NCI-H774 (cell line): Measurements from ENCODE around the gene RSPO4.

Experiments
- DNase-seq: peaks from one replicate; lab custom pipeline; 2025; lab: John Stamatoyannopoulos, UW

RSPO4 gene

DNA sequence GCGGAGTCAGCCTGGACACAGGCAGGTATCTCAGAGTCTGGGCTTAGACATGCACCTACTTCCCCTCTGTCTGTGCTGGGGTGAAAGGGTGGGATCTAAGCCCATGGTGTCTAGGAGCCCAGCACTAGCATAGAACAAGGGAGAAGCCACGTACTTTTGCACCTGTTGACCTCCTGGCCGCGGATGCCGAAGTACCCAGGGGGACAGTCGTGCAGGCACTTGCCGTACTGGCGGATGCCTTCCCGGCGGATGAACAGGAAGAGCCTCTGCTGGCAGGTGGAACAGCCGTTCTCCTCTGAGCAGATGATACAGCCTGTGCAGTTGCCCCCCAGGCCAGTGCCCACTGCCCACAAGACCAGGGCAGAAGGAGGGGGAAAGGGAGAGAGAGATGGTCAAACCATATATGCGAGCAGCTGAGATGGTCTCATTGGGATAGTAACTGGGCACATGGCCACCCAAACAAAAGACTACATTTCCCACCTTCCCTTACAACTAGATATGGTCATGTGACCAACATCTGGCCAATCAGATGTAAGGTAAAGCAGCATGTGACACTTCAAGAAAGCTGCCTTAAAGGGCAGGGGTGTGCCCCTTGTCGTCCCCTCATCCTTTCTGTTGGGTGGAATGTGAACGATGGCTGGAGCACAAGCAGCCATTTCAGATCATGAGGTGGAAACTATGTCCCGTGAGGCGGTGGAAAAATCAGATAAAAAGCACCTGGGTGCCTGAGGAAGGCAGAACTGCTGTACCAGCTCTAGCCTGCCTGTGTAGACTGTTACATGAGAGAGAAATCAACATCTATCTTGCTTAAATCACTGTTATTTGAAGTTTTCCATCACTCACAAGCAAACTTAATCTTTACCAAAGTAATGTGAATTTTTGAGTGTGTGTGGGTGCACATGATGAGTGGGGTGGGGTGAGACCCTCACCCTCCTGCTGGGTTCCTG lies 34.0 kb downstream of the RSPO4 start:
- no peak for DNase-seq

GRCh38 chr20:965956-966355 lies 36.2 kb downstream of the RSPO4 start:
- DNase-seq: no peak

GRCh38 chr20:963795-964194 lies 38.3 kb downstream of the RSPO4 start:
- DNase-seq: no peak

DNA sequence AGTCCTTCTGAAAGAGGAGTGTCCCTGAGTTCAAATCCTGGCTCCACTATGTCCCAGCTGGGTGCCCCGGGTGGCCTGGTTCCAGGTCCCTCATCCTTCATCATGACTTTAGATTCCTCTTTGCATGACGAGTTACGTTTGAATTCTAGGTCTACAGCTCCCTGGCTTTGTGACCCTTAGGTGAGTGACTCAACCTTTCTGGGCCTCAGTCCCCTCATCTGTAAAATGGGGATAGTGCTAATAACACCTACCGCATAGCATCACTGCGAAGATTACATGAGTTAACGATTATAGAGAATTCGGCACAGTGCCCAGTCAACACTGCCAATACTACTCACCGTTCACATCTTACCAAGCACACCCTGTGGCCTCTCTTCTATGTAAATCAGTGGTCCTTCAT lies 39.4 kb downstream of the RSPO4 start:
- DNase-seq: no peak

- DNase-seq: no peak
Observed at GRCh38 chr20:962223-962622, 39.9 kb downstream of the RSPO4 start.

GRCh38 chr20:961768-962167 lies 40.3 kb downstream of the RSPO4 start:
- DNase-seq: no peak

DNA sequence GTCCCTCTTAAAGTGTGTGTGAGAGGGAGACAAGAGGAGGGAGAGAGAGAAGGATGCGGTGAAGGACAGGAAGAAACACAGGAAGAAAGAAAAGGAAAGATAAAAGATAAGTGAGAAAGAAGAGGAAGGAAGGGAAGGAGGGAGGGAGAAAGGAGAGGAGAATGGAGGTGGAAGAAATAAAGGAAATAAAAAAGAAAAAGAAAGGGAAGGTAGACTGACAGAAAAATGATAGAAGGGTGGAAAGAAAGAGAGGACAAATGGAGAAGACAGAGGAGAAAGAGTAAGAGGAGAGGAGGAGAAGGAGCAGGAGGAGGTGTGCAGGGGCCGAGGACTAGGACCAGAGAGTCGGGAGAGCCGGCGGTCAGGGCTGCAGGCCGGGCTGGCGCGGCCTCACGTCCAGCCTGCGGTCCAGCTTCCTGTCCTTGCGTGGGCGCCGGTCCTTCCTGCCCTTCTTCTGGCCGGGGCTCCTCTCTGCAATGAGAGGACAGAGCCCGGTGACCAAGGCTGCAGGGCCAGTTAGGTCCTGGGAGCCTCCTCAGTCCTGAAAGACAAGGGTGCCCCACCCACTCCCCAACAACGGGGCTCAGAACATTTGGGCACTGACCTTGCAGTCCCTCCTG lies 42.0 kb downstream of the RSPO4 start:
- no peak for DNase-seq

DNA sequence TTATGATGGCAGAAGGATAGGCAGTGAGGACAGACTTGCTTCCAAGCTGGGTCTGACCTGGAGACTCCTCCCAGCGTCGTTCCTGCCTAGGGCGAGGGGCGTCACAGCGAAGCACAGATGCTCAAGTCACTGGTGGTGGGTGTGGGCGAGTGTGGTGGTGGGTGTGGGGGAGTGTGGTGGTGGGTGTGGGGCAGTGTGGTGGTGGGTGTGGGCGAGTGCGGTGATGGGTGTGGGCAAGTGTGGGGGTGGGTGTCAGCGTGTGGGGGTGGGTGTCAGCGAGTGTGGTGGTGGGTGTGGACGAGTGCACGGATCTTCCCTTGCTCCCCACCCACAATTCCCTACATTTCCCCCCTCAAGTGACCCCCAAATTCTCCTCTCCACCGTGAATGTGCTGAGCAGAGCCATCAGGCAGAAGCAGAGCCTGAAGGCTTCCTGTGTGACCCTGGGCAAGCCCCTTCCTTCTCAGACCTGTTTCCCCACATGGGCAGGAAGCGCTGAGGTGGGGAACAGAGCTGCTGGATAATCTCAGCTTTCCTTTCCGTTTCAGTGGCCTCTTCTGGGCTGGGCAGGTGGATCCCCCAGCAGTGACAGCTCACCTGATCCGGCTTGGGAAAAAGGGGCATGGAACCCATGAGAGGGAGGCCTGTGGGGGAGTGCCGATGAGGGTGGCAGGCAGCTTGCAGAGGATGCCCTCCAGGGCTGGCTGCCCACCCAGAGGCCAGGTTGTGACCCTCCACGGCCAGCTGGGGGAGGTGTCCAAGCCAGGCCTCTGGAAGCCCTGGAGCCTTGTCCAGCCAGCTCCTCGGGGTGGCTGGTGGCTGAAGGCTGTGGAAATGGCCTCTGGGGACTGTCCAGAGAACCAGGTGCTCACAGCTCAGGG lies 42.9 kb downstream of the RSPO4 start:
- no peak for DNase-seq

DNA sequence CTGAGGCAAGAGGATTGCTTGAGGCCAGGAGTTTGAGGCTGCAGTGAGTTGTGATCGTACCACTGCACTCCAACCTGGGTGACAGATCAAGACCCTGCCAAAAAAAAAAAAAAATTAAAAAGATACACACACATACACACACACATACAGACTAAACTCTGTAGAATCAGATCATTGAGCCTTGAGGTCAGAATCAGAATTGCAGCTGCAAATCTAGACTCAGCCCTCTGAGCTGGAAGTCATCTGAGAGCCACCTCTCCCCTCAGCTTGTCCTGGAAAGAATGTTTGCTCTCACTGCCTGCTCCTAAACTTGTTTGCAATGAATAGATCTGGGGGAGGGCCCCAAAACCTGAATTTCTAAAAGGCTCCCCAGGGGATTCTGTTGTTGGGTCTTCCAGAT lies 44.6 kb downstream of the RSPO4 start:
- no peak for DNase-seq

DNA sequence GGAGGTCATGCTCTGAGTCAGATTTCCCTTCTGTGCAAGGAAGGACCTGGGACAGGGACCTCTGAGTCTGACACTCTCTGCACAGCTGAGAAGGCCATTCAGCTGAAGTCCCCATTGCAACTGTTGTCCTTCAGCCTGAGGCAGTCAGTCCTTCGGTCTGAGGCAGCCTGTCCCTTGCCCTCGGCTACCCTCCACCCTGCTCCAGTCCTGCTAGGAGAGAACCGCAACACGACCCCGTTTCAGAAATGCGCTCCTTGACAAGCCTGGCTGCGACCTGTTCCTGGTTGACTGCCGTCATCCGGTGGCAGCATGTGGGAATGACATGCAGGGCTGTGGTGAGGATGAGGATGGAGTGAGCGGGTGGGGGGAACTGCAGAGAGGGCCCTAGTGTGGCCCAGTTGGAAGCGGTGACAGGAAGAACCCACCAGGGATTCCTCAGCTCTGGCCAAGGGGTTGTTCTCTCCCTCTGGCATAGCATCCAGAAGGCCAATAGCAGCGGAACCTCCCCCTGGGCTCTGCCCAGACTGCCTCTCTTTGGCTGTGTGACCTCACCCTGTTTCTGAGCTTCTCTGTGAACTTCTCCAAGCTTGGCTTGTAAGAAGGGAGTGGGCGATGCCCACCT lies 45.7 kb downstream of the RSPO4 start:
- DNase-seq: peak; percentile 25

DNA sequence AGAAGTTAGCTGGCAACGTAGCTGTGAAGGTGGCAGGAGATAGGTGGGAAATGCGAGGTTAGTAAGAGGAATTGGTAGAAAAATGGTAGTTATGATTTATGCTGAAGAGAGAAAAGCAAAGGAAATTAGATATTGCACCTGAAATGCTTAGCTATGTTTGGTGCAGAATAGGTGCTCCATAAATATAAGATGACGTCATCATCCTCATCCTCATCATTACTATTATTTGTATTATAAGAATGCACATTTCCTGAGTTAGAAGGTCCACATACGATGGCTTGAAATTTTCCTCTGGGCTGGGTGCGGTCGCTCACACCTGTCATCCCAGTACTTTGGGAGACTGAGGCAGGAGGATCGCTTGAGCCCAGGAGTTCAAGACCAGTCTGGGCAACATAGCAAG lies 46.5 kb downstream of the RSPO4 start:
- DNase-seq: no peak

DNA sequence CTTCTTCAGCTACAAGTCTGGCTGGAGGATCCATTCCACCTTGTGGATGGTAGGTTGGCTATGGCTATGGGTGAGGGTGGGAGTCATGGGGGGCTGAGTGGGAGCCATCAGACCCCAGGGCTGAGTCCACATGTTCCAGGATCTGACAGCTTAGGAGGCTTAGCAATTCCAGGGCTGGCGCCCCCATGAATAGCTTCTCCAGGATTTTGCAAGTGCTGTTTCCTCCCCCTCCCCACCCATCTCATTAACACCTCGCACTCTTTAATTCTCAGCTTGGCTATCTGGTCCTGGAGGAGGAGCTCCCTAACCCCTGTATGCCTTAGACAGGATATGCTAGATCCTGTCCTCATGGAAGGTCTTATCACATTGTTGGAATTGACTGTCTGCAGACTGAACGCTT lies 47.0 kb downstream of the RSPO4 start:
- DNase-seq: no peak

DNA sequence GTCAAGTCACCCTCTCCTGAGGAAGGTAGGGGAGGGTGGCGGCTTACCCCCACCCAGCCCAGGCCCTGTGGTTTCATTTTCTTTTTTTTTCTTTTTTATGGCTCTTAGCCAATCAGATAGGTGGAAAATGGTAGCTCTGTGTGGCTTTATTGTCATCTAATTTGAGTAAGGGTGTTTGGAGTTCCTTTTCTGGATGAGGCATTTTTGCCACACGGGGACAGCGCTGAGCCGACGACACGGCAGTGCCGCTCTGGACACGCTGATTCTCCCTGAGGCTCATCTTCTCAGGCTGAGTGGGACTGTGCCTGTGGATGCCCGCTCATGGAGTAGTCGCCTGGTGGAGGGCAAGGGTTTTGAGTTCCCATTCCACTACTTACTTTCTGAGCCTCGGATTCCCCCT lies 48.4 kb downstream of the RSPO4 start:
- no peak for DNase-seq

DNA sequence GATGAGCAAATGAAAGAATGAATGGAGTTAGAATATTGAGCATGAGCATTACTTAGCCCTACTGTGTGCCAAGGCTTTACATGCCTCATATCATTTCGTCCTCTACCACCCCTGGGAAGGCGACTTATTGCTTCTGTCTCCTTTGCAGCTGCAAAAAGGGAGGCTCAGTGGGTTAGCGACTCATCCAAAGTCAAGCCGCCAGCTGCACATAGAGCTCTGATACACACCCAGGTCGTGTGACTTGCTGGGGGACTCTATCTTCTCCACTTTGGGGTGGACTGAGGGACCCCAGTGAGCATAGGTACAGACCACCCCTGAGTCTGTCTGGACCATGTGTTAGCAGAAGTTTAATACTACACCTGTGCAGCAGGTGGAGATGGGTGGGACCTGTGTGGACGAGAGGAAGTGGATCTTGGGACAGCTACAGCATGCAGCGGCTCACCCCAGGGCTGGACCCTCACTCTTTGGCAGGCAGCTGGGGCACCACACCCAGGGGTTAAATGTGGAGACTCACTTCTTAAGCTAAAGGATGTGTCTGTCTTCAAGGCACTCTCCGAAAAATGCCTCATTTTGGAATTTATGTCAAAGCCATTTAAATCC lies 49.8 kb downstream of the RSPO4 start:
- DNase-seq: no peak

DNA sequence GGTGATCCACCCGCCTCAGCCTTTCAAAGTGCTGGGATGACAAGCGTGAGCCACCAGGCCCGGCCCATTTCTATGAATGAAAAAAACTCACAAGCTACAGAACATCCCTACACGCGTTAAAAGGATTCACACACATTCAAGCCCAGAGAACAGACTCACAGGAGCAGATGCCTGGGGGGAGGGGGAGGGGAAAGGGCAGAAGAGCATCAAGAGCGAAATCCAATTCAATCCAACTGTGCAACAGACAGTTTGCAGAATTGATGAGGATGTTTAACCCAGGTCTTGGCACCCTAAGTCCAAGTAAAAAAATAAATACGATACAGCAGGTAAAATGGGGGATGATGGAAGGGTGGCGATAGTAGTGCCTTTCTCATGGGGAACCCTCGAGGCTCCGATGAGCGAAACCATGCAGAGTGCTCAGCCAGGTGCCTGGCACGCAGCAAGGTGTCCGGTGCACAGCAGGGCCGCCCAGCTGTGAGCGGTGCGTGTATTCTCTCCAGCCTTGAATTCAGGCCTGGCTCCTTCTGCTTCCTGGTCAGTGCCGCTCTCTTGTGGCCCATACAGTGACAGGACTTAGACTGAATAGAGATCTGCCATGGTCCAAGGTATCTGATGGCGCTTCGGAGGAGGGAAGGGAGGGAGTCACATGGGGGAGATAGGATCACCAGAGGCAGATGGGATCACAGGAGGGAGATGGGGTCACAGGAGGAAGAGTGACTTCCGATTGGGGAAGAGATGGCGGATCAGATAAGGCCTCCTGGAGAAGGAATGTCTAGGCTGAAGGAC lies 50.5 kb downstream of the RSPO4 start:
- DNase-seq: no peak

DNA sequence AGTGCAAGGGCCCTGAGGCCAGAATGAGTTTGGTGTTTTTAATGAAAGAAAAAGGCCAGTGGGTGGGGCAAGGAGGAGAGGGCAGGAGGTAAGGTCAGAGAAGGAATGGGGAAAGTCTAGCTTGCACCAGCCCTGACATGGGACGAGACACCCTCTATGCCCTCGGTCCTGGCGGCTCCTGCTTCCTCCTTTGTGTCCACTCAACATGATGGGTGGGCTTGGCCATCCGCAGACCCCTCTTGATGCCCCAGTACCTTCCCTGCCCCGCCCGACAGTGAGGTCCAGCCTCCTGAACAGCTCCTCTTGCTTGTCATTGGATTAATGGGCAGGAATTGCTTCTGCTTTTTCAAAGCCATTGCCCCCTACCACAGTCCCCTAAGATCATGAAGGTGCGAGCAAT lies 52.4 kb downstream of the RSPO4 start:
- DNase-seq: no peak

DNA sequence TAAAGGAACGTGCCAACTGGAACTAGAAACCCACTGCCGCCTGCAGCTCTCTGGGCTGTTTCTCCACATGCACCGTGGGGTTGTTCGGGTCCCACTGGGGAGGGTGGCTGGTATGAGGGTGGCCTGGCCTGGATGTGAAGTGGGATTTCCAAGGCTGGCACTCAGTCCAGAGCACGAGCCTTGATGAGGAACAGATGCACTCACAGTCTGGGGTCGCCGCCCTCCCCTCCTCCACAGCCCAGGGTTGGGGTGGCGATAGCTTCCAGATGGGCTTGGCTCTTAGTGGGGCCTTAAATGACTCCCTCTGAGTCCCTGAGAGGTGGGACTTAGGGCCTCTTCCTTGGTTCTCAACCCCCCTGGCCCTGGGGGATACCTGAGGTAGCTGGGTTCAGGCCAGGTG lies 55.3 kb downstream of the RSPO4 start:
- no peak for DNase-seq

- no peak for DNase-seq
Observed at GRCh38 chr20:945841-946240, 56.3 kb downstream of the RSPO4 start.

DNA sequence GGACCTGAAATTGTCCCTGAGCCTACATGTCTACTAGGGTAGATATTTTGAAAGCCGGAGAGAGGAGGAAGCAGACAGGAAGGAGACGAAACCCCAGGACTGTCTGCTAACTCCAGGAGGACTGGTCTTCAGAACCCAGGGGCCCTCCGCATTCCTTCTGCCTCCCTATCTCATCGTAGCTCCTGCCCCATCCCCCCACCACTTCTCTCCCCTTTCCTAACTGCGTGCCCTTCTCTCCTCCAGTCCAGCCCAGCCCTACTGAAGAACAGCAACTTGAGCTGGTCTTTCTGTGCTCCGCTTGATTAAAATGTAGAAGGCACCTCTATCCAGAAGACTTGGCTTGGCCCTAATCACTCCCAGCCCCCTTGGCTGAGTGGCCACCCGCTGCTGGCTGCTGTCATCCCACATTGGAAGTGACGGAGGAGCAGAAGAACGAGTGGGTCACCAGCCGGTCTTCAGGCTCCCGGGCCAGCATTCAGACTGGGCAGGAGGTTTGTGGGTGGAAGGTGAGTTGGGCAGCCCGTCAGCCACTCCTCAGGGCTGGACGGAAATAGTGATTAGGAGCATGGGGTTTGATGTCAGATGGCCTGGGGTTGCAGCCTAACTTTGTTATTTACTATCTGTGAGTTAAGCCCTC lies 57.2 kb downstream of the RSPO4 start:
- DNase-seq: no peak

DNA sequence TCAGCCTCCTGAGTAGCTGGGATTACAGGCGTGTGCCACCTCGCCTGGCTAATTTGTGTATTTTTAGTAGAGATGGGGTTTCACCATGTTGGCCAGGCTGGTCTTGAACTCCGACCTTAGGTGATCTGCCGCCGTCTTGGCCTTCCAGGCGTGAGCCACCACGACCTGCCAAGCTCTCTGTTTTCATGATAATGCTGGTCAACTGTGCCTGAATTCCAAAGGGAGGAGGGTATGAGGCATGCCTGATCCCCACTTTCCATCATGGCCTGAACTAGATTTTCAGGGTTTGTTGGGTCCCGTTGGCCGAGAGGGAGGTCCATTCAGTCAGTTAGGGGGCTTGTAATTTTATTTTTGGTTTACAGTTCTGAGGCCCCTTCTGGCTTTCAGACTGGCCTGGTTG lies 58.0 kb downstream of the RSPO4 start:
- DNase-seq: no peak
